Kidney glomerular epithelial cell (primary cell): ENCODE results near the gene MGLL.

ENCODE experiments used
- DNase-seq: peaks from one replicate; lab custom pipeline; 2025; lab: John Stamatoyannopoulos, UW

Gene MGLL

GRCh38 chr3:127822041-127822681 is at the start of gene MGLL:
TSS of gene MGLL (minus strand) at chr3:127822515. CDS start at chr3:127822318, 197 bp downstream.
- DNase-seq, result peak; percentile 79

GRCh38 chr3:127870156-127870555 is 47.8 kb upstream of the MGLL start:
- no peak for DNase-seq

DNA sequence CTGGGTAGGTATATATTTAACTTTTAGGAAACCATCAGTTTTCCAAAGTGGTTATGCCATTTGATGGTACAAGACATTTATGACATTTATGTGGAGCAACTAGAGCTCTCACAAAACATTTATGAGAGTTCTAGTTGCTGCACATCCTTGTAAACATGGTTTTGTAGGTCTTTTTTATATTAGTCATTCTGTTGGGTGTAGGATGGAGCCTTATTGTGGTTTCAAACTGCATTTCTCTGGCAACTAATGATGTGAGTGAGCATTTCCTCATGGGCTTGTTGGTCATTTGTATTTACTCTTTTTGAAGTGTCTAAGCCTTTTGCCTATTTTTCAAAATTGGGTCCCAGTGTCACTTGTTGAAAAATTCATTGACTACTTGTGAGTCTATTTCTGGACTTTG is 45.7 kb upstream of the MGLL start:
- no peak for DNase-seq

DNA sequence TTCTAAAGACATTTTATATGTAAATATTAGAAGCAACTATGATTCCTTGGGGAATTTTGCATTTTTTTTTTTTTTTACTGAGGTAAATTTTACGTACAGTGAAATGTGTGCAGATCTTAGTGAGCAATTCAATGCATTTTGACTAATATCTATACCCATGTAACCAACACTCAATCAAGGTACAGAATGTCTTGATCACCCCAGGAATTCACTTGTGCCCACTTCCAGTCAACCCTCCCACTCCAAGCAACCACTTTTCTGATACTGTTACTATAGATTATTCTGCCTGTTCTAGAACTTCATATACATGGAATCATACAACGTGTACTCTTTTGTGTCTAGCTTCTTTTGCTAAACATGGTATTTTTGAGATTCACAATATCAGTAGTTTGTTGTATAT is 45.1 kb upstream of the MGLL start:
- DNase-seq, result no peak

GRCh38 chr3:127865941-127866340 is 43.6 kb upstream of the MGLL start:
- DNase-seq, result no peak

DNA sequence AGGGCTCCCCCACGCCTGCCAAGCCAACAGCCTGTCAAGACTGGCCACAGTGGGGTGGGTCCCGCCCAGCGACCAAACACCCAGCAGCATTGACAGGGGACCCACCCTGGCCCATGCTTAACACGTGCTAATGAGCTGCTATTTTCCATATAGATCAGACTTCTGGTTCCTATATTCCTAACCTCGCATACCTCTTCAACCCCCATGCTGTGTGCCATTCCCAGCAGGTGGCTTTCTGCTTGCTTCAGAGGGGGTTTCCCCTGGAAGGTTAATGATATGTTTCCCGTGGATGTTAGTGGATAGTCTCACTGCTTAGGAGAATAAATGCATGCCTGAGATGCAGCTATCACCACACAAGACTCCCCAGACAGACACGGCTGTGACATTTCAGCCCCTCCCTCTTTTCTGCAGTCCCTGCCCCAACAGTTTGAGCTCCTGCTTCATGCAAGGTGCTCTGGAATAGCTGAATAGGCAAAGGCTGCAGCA is 37.9 kb upstream of the MGLL start:
- no peak for DNase-seq

DNA sequence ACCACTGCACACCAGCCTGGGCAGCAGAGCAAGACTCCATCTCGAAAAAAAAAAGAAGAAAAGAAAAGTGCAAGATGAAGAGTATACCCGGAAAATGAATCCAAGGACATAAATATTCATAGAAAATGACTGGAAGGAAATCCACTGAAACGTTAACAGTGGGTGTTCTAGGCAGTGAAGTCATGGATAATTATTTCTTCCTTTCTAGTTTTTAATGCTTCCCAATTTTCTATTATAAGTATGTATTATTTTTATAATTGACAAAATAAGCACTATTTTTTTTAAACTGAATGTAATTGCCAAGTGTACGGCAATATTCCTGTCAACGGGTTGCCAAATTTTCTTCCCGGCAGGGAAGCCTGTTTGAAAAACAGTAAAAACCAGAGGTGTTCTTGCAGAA is 37.4 kb upstream of the MGLL start:
- no peak for DNase-seq

- DNase-seq, result no peak
Observed at GRCh38 chr3:127858937-127859336, 36.6 kb upstream of the MGLL start.

DNA sequence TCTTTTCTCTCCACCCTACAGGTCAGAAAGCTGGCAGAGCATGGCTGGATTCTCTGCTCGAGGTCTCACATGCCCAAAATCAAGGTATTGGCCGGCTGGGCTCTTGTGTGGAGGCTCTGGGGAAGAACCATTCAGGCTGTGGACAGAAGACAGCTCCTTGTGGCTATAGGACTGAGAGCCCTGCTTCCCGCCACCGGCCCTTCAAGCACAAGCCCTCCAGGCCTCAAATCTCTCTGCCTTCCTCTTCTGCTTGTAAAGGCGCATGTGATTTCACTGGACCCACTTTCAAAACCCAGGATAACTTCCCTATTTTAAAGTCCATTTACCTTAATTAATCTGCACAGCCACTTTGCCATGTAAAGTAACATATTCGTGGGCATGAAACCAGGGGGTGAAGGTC is 36.2 kb upstream of the MGLL start:
- DNase-seq, result no peak

DNA sequence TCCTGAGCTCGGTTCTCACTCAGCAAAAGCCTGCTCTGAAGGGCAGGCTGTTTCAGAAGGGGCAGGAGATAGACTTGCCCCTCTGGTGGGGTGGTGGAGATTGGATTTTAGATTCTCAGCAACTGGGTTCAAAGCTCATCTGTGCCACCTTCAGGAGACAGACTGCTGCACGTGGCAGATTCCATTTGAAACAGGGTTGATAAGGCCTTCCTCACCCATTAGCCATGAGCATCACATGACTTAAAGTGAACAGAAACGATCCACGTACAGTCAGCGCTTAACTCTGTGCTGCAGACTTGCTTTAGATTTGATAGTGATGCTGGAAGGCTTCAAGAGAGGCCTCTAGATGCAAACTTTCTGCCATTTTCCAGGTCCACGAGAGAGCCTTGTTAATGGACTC is 35.0 kb upstream of the MGLL start:
- DNase-seq, result no peak

DNA sequence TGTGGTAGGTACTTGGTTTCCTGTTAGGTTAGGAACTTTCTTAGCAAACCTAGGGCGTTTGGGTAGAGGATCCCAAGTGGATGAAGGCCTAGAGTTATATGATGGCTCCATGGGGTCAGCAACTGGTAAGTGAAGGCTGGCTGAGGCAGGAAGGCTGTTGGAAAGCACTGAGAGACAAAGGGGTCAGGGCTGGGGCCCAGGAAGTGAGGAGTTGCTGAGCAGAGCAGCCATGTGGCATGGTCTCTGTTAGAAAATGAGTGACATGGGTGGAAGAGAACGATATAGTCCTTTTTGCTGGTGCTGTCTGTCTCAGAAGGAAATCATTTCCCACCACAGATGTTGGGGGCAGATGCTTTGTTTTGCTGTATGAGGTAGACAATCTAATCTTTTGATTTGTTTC is 34.5 kb upstream of the MGLL start:
- no peak for DNase-seq

DNA sequence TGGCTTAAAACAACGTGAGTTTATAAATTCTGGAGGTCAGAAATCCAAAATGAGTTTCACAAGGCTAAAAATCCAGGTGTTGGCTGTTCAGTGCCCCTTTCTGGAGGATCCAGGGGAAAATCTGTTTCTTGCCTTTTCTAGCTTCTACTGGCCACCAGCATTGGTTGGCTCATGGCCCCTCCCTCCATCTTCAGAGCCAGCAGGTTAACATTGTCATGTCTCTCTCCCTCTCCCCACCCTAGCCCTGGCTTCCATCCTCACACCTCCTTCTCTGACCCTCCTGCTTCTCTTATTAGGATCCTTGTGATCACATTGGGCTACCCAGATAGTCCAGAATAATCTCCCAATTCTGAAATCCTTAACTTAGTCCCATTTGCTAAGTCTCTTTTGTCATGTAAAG is 32.9 kb upstream of the MGLL start:
- DNase-seq, result no peak

GRCh38 chr3:127853681-127854080 is 31.4 kb upstream of the MGLL start:
- no peak for DNase-seq

GRCh38 chr3:127851899-127852298 is 29.6 kb upstream of the MGLL start:
- no peak for DNase-seq

- no peak for DNase-seq
Observed at GRCh38 chr3:127849368-127849767, 27.1 kb upstream of the MGLL start.

DNA sequence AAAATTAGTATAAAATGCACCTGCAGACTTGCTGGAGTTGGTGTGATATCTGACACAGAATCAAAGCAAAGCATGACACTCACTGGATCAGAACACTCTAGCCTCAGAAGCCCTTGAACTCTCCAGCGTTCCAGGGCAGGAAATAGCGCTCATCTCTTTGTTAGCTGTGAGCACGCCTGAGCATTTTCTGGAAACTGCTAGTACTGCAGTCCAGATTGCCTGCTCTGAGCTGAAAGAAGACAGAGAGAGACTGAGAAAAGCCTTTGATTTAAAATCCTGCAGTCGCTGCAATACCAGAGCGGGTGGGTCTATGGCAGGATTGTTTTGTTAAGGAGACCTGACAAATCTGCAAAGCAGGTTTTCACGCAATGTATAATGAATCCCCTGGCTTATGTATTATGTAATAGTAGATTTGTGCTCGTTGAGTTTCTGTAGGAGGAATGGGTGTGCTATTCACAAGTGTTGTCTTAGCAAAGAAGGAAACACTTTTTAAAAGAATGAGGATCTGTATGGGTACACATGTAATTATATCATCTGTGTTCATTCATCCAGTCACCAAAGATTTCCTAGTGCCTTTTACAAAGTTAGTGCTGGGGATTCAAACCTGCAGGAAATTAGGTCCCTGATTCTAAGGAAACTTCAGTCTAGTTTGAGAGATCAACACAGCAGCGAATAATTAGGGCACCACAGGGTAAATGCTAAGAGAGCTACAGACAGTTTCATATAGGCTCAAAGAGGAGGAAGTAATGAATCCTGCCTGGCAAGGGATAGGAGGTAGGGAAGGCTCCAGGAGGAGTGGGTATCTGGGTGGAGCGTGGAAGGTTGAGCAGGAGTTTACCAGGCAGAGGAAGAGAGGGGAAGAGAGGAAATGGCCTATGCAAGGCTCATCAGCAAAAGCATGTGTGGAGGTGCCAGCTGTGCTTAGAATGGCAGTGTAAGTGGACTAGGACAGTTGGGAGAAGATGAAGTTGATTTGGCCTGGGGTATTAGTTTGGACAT is 26.1 kb upstream of the MGLL start:
- DNase-seq, result no peak

DNA sequence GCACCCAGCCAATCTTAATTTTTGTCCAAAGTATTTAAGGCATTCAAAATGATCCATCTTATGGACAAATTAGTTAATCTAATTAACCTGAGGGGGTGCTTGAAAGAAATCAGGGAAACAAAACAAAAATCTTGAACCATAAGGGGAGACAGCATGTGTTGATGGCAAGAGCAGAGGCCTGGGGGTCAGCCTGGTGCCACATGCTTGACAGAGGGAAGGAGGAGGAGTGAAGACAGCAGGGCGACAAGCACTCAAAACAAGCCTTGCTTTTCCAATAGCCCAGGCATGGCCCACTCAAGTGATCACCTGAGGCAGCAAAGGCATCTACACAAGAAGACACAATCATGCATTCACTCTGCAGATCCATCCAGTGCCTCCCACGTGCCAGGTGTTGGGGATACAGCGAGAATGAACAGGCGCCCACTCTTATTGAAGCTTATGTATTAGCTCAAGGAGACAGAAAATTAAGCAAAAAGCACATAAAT is 25.0 kb upstream of the MGLL start:
- DNase-seq, result no peak

DNA sequence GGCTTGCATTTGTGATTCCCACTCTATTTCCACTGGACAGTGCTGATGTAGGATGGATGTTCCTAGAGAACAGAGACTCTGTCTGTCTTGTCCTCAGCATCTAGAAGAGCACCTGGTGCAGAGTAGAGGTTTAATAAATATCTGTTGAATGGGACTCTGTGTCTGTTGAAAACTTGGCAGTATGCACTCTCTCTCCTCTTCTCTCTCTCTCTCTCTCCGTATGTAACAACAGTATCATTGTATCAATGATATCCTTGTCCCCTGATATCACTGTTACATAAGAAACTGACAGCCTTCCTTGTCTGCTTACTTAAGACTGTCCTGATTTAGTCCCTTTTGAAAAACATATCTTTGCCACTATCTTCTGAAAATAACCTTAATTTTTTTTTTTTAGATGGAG is 24.3 kb upstream of the MGLL start:
- DNase-seq, result no peak

DNA sequence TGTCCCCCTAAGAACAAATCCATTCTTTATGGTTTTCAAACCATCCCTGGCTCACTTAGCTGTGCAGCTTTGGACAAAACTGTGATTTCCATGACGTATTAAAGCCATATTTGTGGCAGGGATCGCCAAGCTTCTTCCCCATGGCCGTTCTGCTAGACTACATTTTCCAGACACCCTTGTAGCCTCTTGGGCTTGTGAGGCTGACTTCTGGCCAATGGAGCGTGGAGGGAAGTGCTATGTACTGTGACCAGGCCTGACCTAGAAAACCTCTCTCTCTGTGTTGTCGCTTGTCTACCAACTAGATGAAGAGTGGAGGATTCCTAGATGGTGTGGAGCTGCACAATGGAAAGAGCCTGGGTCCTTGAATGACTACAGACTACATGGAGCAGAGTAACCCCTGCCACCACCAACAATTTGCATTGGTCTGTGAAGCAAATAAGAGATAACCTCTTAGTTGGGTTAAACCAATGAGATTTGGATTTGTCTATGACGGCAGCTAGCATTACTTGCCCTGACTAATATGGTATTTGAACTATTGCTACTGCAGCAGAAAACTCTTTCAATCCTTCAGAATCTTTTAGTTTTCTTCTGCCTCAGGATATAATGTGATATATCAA is 22.1 kb upstream of the MGLL start:
- no peak for DNase-seq

GRCh38 chr3:127840671-127841070 is 18.4 kb upstream of the MGLL start:
- DNase-seq, result no peak

DNA sequence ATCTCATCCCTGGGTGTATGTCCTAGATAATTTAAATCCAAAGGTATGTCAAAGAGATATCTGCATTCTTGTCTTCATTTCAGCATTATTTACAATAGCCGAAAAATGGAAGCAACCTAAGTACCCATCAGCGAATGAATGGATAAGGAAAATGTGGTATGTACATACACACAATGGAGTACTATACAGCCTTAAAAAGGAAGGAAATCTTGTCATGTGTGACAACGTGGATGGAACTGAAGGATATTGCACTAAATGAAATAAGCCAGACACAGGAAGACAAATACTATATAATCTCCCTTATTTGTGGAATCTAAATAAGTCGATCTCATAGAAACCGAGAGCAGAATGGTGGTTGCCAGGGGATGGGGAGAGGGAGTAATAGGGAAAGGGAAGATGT is 16.8 kb upstream of the MGLL start:
- no peak for DNase-seq

- DNase-seq, result no peak
Observed at GRCh38 chr3:127835993-127836882, 13.9 kb upstream of the MGLL start.
